HuH-7 (cell line): ENCODE data around the gene FOXD4L1.
"Not testable (repeated sequence)": the region's sequence is repeated elsewhere in the genome, so short reads cannot be mapped to it uniquely, and the experiment has no call there.

Source experiments
- DNase-seq: peaks from one replicate; pipeline ENCODE4 v3.0.0; 2011; ENCODE audit warnings: low spot score

Gene FOXD4L1

DNA sequence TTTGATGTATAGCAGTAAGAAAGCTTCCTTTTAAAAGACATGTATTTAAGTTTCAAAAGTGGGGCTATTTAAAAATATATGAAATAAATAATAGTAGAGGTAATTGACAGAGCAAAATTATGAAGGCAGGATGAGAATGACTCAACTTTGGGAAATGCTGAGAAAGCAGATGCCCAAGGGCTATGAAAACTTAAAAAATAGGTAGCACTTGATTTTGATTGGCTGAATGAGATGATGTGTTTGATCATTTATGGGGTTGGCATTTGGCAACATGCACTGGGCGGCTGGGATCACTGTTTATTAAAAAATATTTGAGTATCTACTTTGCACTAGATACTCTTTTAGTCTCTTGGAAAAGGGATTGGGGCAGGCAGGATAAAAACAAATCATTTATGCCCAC, 26.5 kb downstream of the FOXD4L1 start:
- DNase-seq = not testable (repeated sequence)

- DNase-seq = not testable (repeated sequence)
Measured at GRCh38 chr2:113527350-113528045, 29.0 kb downstream of the FOXD4L1 start.

DNA sequence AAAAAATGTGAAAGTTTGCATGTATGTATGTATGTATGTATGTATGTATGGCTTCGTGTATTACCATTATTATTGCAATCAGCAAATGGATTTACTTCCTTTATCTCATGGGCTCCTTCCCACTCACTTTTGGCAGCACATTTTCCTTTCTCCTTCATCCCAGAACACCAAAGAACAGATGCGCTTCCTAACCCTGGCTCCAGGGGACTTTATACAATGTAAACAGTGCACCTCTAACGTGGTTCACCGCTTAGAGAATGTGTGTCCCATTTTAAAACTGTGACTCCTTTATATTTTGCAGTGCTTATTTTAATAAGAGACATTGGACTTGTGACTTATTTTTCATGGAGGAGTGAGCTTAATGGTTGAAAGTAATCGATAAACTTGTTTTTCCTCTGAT, 29.7 kb downstream of the FOXD4L1 start:
- not testable (repeated sequence) for DNase-seq

DNA sequence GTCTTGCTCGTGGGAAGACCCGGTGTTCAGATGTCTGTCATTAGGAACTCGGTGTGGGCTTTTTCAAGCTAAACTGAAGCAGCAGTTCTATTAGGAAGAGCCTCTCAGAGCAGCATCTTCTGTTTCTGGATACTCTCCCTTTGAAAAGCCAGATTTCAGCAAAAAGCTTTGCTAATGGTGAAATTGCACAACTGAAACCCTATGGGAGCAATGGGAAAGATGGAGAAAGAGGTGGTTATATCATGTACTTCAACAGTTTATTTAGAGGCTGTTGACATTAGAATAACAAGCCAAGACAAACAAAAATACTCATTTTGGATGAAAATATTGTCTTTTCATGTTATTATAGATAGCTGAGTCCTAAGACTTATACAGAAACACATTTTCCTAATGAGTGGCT, 30.4 kb downstream of the FOXD4L1 start:
- DNase-seq = not testable (repeated sequence)

GRCh38 chr2:113532991-113533390, 34.5 kb downstream of the FOXD4L1 start:
- not testable (repeated sequence) for DNase-seq

DNA sequence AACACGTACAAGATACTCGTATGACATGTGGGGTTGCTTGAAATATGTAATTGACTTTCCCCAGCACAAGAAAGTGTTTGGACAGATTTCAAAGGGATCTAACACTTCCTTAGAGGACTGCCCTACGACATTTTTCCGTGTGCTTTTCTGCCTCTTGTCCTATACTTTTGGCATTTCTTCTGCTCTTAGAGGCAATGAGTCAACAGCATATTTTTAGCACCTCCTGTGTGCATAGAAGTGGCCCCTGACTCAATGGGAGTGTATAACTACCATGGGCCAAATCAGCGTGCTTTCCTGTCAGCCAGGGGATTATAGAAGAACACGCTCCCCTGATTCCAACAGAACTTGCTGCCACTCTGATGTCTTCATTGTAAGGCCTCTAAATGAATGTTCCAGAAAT, 38.1 kb downstream of the FOXD4L1 start:
- DNase-seq = not testable (repeated sequence)

- not testable (repeated sequence) for DNase-seq
Measured at GRCh38 chr2:113540834-113541203, 42.4 kb downstream of the FOXD4L1 start.

DNA sequence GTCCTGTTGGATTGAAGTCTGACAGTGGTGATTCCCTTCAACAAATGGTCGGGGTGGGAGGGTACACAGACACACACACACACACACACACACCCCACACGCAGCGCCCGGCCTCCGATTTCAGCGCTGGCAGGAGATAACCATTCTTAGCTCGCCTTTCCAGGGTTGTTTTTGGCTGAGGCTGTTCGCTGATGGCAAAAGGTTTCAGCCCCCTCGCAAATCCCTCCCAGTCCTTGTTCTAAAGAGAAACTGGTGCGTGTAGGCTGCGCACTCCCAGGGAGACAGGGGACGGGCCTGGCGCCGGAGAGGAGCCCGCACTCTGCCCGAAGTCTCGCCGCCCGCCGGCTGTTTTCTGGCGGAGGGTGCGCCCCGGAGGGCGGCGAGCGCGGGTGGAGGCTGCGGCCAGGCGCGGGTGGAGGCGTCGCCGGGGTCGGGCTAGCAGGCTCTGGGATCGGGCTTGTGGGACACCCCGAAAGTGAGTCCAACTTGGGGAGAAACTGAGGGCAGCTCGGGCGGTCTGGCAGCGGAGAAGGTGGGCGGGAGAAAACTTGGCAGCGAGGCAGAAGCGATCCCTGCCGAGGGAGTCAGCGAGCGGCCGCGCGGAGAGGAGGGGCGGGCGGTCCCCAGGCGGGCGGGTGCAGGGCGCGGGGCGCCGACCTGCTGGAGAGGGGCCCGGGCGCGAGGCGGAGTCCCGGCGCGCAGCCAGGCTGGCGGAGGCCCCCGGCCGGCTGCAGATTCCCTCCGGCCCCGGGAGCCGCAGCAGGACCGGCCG, 42.9 kb downstream of the FOXD4L1 start:
- DNase-seq = not testable (repeated sequence)

GRCh38 chr2:113541976-113542485, 43.6 kb downstream of the FOXD4L1 start:
- not testable (repeated sequence) for DNase-seq

GRCh38 chr2:113542529-113542928, 44.1 kb downstream of the FOXD4L1 start:
- DNase-seq = not testable (repeated sequence)
